WERI-Rb-1 (cell line): ENCODE results near the gene PTGER3.

Experiments used
- DNase-seq: peaks from one replicate; pipeline ENCODE4 v3.0.0-alpha.2; 2020
- H3K27ac ChIP-seq: fragments of 250-450 bp; sonication (Bioruptor Pico); 2 replicates; pipeline ENCODE4 v1.5.1; 2020; ENCODE audit warnings: mild to moderate bottlenecking, moderate library complexity
- H3K27me3 ChIP-seq: fragments of 250-450 bp; sonication (Bioruptor Pico); 2 replicates; pipeline ENCODE4 v1.5.1; 2021; ENCODE audit warnings: mild to moderate bottlenecking, low read depth, moderate library complexity; ENCODE audit not compliant: insufficient read depth, severe bottlenecking
- H3K36me3 ChIP-seq: fragments of 250-450 bp; sonication (Bioruptor Pico); 2 replicates; pipeline ENCODE4 v1.5.1; 2020; ENCODE audit warnings: mild to moderate bottlenecking, moderate library complexity
- H3K4me3 ChIP-seq: 2 replicates; pipeline ENCODE4 v1.5.1; 2011; ENCODE audit warnings: low read depth, mild to moderate bottlenecking, control low read depth, low read length
- H3K9me3 ChIP-seq: fragments of 250-450 bp; sonication (Bioruptor Pico); 2 replicates; pipeline ENCODE4 v1.5.1; 2021; ENCODE audit warnings: mild to moderate bottlenecking, moderate library complexity; ENCODE audit not compliant: severe bottlenecking
- CTCF ChIP-seq: IDR thresholded peaks from 2 replicates; pipeline ENCODE4 v1.5.1; 2011; ENCODE audit warnings: low read depth, mild to moderate bottlenecking, control low read depth, inconsistent platforms, low read length

Gene PTGER3

GRCh38 chr1:71080230-71080738, 32.7 kb upstream of the PTGER3 start:
- Histone ChIP-seq H3K27me3 (no peaks in the 10 kb centered on the region), H3K27ac (peak overlapping the region; percentile 96), H3K9me3 (no peaks in the 10 kb centered on the region), H3K4me3 (peak overlapping the region; percentile 78), H3K36me3 (peaks cover 45% of the 10 kb centered on the region)
- no peak for TF ChIP-seq CTCF
- DNase-seq = no peak

- TF ChIP-seq CTCF = no peak
- Histone ChIP-seq H3K4me3 (no peak overlapping the region), H3K9me3 (no peaks in the 10 kb centered on the region), H3K36me3 (peaks cover 89% of the 10 kb centered on the region), H3K27me3 (no peaks in the 10 kb centered on the region), H3K27ac (no peak overlapping the region)
- DNase-seq = no peak
Measured at GRCh38 chr1:71074681-71075080, 27.1 kb upstream of the PTGER3 start.

- Histone ChIP-seq H3K36me3 (peaks cover 92% of the 10 kb centered on the region), H3K4me3 (no peak overlapping the region), H3K9me3 (no peaks in the 10 kb centered on the region), H3K27ac (no peak overlapping the region), H3K27me3 (no peaks in the 10 kb centered on the region)
- no peak for DNase-seq
- TF ChIP-seq CTCF = no peak
Measured at GRCh38 chr1:71072273-71072672, 24.7 kb upstream of the PTGER3 start.

GRCh38 chr1:71071720-71072119, 24.1 kb upstream of the PTGER3 start:
- TF ChIP-seq CTCF = no peak
- Histone ChIP-seq H3K27me3 (no peaks in the 10 kb centered on the region), H3K27ac (no peak overlapping the region), H3K4me3 (no peak overlapping the region), H3K9me3 (no peaks in the 10 kb centered on the region), H3K36me3 (peaks cover 92% of the 10 kb centered on the region)
- no peak for DNase-seq

GRCh38 chr1:71068325-71069240, 21.0 kb upstream of the PTGER3 start:
- Histone ChIP-seq H3K27ac (no peak overlapping the region), H3K27me3 (no peaks in the 10 kb centered on the region), H3K36me3 (peaks cover 94% of the 10 kb centered on the region), H3K9me3 (no peaks in the 10 kb centered on the region), H3K4me3 (no peak overlapping the region)
- no peak for TF ChIP-seq CTCF
- no peak for DNase-seq
